HCT116 (cell line): ENCODE results near the gene NRN1. TPM values are rescaled to one million over a fixed set of nuclear protein-coding genes. Genes with fewer than 3 reads are reported as not detected.

ENCODE experiments used
- ATAC-seq: fragments of 200-7000 bp; cut with Tn5 transposase; 2 replicates; pipeline ENCODE4 v1.9.1; 2020; ENCODE audit warnings: mild to moderate bottlenecking, moderate library complexity
- BruUV-seq: library from RNA; stranded (reverse); fragments of 400-500 nt; replicated peaks from 2 replicates; lab custom pipeline; 2021; lab: Mats Ljungman, UMichigan
- CTCF ChIA-PET: fragments of 300-600 bp; sonication (Branson Sonifier 250); formaldehyde crosslinking; loops from one replicate; lab custom pipeline; 2021; ENCODE audit warnings: antibody characterized with exemption; lab: Charles Lee
- POLR2A ChIA-PET: fragments of 300-600, 350-600 bp; sonication (Branson Sonifier 250); formaldehyde crosslinking; loops from one replicate; lab custom pipeline; 2021; ENCODE audit warnings: antibody characterized with exemption; lab: Charles Lee
- RAD21 ChIA-PET, 2 experiments: fragments of 300-600 bp; sonication (Branson Sonifier 250); formaldehyde crosslinking; loops; one replicate each; lab custom pipeline; 2023; ENCODE audit warnings: low total read pairs in 2 of 2; ENCODE audit not compliant: uncharacterized antibody in 2 of 2, unreplicated experiment in 2 of 2, low non-redundant PET in 1 of 2; lab: Charles Lee
- DNase-seq: peaks from one replicate; pipeline ENCODE4 v3.0.0-alpha.2; 2010; ENCODE audit warnings: low read depth, low spot score
- H2AFZ ChIP-seq: fragments of 200-600 bp; shearing (Covaris generic), sonication (generic); 2 replicates; pipeline ENCODE4 v1.6.1; 2017; ENCODE audit warnings: low read depth, mixed run types, mixed read lengths, antibody characterized with exemption, low read length; ENCODE audit not compliant: poor library complexity, severe bottlenecking
- H3K27ac ChIP-seq: 2 replicates; pipeline ENCODE4 v1.5.1; 2012; ENCODE audit warnings: low read depth, low read length
- H3K27me3 ChIP-seq: fragments of 200-600 bp; sonication (generic); 2 replicates; pipeline ENCODE4 v1.6.1; 2016; ENCODE audit warnings: mixed run types, low read length, mixed read lengths; ENCODE audit not compliant: insufficient read depth
- H3K36me3 ChIP-seq, 2 experiments: fragments of 200-500 bp in 1 of 2; fragments of 200-600 bp in 1 of 2; sonication (Bioruptor generic) in 1 of 2; sonication (generic) in 1 of 2; 2 replicates each; pipeline versions ENCODE4 v1.5.1 to v1.6.1; 2014 to 2016; ENCODE audit warnings: low read length in 2 of 2, inconsistent platforms in 1 of 2, mixed read lengths in 1 of 2, mixed run types in 1 of 2; ENCODE audit not compliant: insufficient read depth in 2 of 2, control insufficient read depth in 1 of 2
- H3K4me1 ChIP-seq, 2 experiments: fragments of 200-600 bp in 1 of 2; sonication (generic) in 1 of 2; 2 replicates each; pipeline versions ENCODE4 v1.5.1 to v1.6.1; 2012 to 2017; ENCODE audit warnings: low read length in 2 of 2, inconsistent platforms in 1 of 2, mild to moderate bottlenecking in 1 of 2, mixed read lengths in 1 of 2, mixed run types in 1 of 2, moderate library complexity in 1 of 2; ENCODE audit not compliant: insufficient read depth in 2 of 2, control insufficient read depth in 1 of 2
- H3K4me2 ChIP-seq: fragments of 200-600 bp; sonication (generic); 2 replicates; pipeline ENCODE4 v1.6.1; 2017; ENCODE audit warnings: mixed run types, low read length, mixed read lengths
- H3K4me3 ChIP-seq, 2 experiments: fragments of 200-600 bp in 1 of 2; sonication (generic) in 1 of 2; replicated peaks in 1 of 2; 2 replicates each; pipeline ENCODE4 v1.5.1; 2011 to 2016; ENCODE audit warnings: low read length in 2 of 2, control low read depth in 1 of 2, low read depth in 1 of 2, mild to moderate bottlenecking in 1 of 2, mixed read lengths in 1 of 2, mixed run types in 1 of 2
- H3K79me2 ChIP-seq: fragments of 200-600 bp; sonication (generic); 2 replicates; pipeline ENCODE4 v1.6.1; 2017; ENCODE audit warnings: mild to moderate bottlenecking, mixed run types, low read length, moderate library complexity, mixed read lengths; ENCODE audit not compliant: insufficient read depth
- H3K9ac ChIP-seq: fragments of 200-600 bp; sonication (generic); 2 replicates; pipeline ENCODE4 v1.6.1; 2016; ENCODE audit warnings: low read length, mixed read lengths
- H3K9me2 ChIP-seq: fragments of 200-600 bp; sonication (generic), shearing (Covaris generic); 2 replicates; pipeline ENCODE4 v1.6.1; 2017; ENCODE audit warnings: mixed run types, mild to moderate bottlenecking, moderate library complexity; ENCODE audit not compliant: insufficient read depth
- H3K9me3 ChIP-seq, 2 experiments: fragments of 200-500 bp in 1 of 2; fragments of 200-600 bp in 1 of 2; sonication (Bioruptor generic) in 1 of 2; sonication (generic) in 1 of 2; 2 replicates each; pipeline ENCODE4 v1.6.1; 2014 to 2017; ENCODE audit warnings: low read length in 2 of 2, mixed read lengths in 2 of 2, inconsistent platforms in 1 of 2, low read depth in 1 of 2, mild to moderate bottlenecking in 1 of 2, mixed run types in 1 of 2, moderate library complexity in 1 of 2; ENCODE audit not compliant: control insufficient read depth in 1 of 2, insufficient read depth in 1 of 2
- H4K20me1 ChIP-seq: fragments of 200-600 bp; sonication (generic), shearing (Covaris generic); 2 replicates; pipeline ENCODE4 v1.6.1; 2017; ENCODE audit warnings: mixed run types, mild to moderate bottlenecking, moderate library complexity; ENCODE audit not compliant: insufficient read depth
- CBX3 ChIP-seq: IDR thresholded peaks from 2 replicates; pipeline ENCODE4 v1.6.1; 2012; ENCODE audit warnings: low read depth
- CEBPB ChIP-seq: IDR thresholded peaks from 2 replicates; pipeline ENCODE4 v1.6.1; 2012; ENCODE audit warnings: low read depth
- EGR1 ChIP-seq: IDR thresholded peaks from 2 replicates; pipeline ENCODE4 v1.6.1; 2012; ENCODE audit warnings: low read depth
- EZH2 ChIP-seq: fragments of 200-600 bp; sonication (generic); IDR thresholded peaks from 2 replicates; pipeline ENCODE4 v1.6.1; 2017; ENCODE audit warnings: antibody characterized with exemption, mixed run types
- FOSL1 ChIP-seq: IDR thresholded peaks from 2 replicates; pipeline ENCODE4 v1.6.1; 2012; ENCODE audit warnings: low read depth
- JUND ChIP-seq: IDR thresholded peaks from 2 replicates; pipeline ENCODE4 v1.6.1; 2012
- MAX ChIP-seq: IDR thresholded peaks from 2 replicates; pipeline ENCODE4 v1.6.1; 2012
- POLR2A ChIP-seq: IDR thresholded peaks from 2 replicates; pipeline ENCODE4 v1.7.0; 2011; ENCODE audit warnings: borderline replicate concordance; ENCODE audit not compliant: insufficient read depth, insufficient read length; ENCODE audit errors: extremely low read depth
- POLR2AphosphoS5 ChIP-seq: IDR thresholded peaks from 2 replicates; pipeline ENCODE4 v1.6.1; 2011; ENCODE audit warnings: mild to moderate bottlenecking, low read depth, low read length, moderate library complexity
- REST ChIP-seq: IDR thresholded peaks from 2 replicates; pipeline ENCODE4 v1.6.1; 2012; ENCODE audit warnings: low read depth
- SIN3A ChIP-seq: IDR thresholded peaks from 2 replicates; pipeline ENCODE4 v1.6.1; 2012; ENCODE audit warnings: low read depth
- SP1 ChIP-seq: IDR thresholded peaks from 2 replicates; pipeline ENCODE4 v1.6.1; 2012; ENCODE audit warnings: low read depth
- SRF ChIP-seq: IDR thresholded peaks from 2 replicates; pipeline ENCODE4 v1.6.1; 2012; ENCODE audit warnings: low read depth
- TCF7L2 ChIP-seq: IDR thresholded peaks from 2 replicates; pipeline ENCODE4 v1.7.0; 2011; ENCODE audit warnings: borderline replicate concordance, inconsistent platforms; ENCODE audit not compliant: insufficient read depth, insufficient read length; ENCODE audit errors: extremely low read depth
- ZBTB33 ChIP-seq: IDR thresholded peaks from 2 replicates; pipeline ENCODE4 v1.6.1; 2011; ENCODE audit warnings: mild to moderate bottlenecking, low read length, moderate library complexity; ENCODE audit not compliant: insufficient replicate concordance; ENCODE audit errors: extremely low read depth
- ZFX ChIP-seq: fragments of 450-650 bp; IDR thresholded peaks from 2 replicates; pipeline ENCODE4 v1.6.1; 2017
- ZNF274 ChIP-seq: fragments of 200-500 bp; sonication (Bioruptor generic); IDR thresholded peaks from 2 replicates; pipeline ENCODE4 v1.6.1; 2014; ENCODE audit warnings: mild to moderate bottlenecking, low read depth, low read length, inconsistent platforms
- intact Hi-C: fragments of 100-400 bp; cut with micrococcal nuclease; formaldehyde crosslinking; loops from 2 replicates; pipeline ENCODE4 v1.10.0; 2022
- total RNA-seq: library from RNA; stranded (reverse); gene quantifications from one replicate; pipeline ENCODE4 v1.2.1, GENCODE V29; 2021; ENCODE audit not compliant: unreplicated experiment

NRN1 gene
- total RNA-seq, 1 experiment from 2014 or later = not detected

- RAD21 ChIA-PET = no interaction called here
- no peaks in the 10 kb centered on the region for H3K9me2 ChIP-seq
- peaks cover 13% of the 10 kb centered on the region; the same call in 1 of the 2 replicates for H3K27me3 ChIP-seq
- no peak overlapping the region for H3K9ac ChIP-seq
- no peak overlapping the region for H2AFZ ChIP-seq
- no peak for TF ChIP-seq EGR1
- TF ChIP-seq SIN3A = no peak
- TF ChIP-seq MAX = no peak
- no peak for TF ChIP-seq SRF
- no peak for TF ChIP-seq EZH2
- no peak for TF ChIP-seq POLR2A
- no peak for TF ChIP-seq FOSL1
- no peak for TF ChIP-seq CBX3
- TF ChIP-seq ZBTB33 = no peak
- TF ChIP-seq JUND = no peak
- no peak for TF ChIP-seq ZFX
- no peak for TF ChIP-seq ZNF274
- no peak for TF ChIP-seq SP1
- TF ChIP-seq REST = no peak
- TF ChIP-seq CEBPB = no peak
- no peak for TF ChIP-seq TCF7L2
- TF ChIP-seq POLR2AphosphoS5 = no peak
- CTCF ChIA-PET = no interaction called here
- H3K36me3 ChIP-seq = no peaks in the 10 kb centered on the region
- H3K4me3 ChIP-seq = no peak overlapping the region
- H3K79me2 ChIP-seq = no peaks in the 10 kb centered on the region
- H3K27ac ChIP-seq = no peak overlapping the region
- POLR2A ChIA-PET = no interaction called here
- peaks cover 5 to 15% of the 10 kb centered on the region in 2 experiments; a peak in 2 of 4 replicates for H3K4me1 ChIP-seq
- no TSS peak for BruUV-seq
- H4K20me1 ChIP-seq = no peaks in the 10 kb centered on the region
- intact Hi-C loops = no loop called here
- H3K9me3 ChIP-seq = no peaks in the 10 kb centered on the region
- ATAC-seq (no peak), DNase-seq (no peak)
- no peak overlapping the region for H3K4me2 ChIP-seq
These were observed 2.2 kb downstream of the NRN1 start for GRCh38 chr6:6004390-6004995.
